Islet of Langerhans (tissue), 1 donor: ENCODE measurements around the gene DLGAP3.

Experiments used
- FAIRE-seq: peaks from one replicate; lab custom pipeline; 2011; peaks lifted over from hg19 to GRCh38; lab: Jason Lieb, UNC

The DLGAP3 gene

GRCh38 chr1:34928066-34928696, 1.3 kb downstream of the DLGAP3 start:
- no peak for FAIRE-seq

GRCh38 chr1:34927316-34927715, 2.1 kb downstream of the DLGAP3 start:
- FAIRE-seq = no peak

- FAIRE-seq = no peak
Measured at GRCh38 chr1:34926894-34927293, 2.6 kb downstream of the DLGAP3 start.

GRCh38 chr1:34926156-34926555, 3.3 kb downstream of the DLGAP3 start:
- FAIRE-seq = no peak

GRCh38 chr1:34925730-34926129, 3.7 kb downstream of the DLGAP3 start:
- no peak for FAIRE-seq

- FAIRE-seq = no peak
Measured at GRCh38 chr1:34924759-34925555, 4.5 kb downstream of the DLGAP3 start.

- no peak for FAIRE-seq
Measured at GRCh38 chr1:34923490-34923889, 6.0 kb downstream of the DLGAP3 start.

GRCh38 chr1:34918977-34919561, 10.4 kb downstream of the DLGAP3 start:
- FAIRE-seq = no peak

GRCh38 chr1:34918386-34918976, 11.0 kb downstream of the DLGAP3 start:
- no peak for FAIRE-seq

GRCh38 chr1:34917017-34917416, 12.4 kb downstream of the DLGAP3 start:
- FAIRE-seq = no peak

GRCh38 chr1:34916104-34916503, 13.3 kb downstream of the DLGAP3 start:
- no peak for FAIRE-seq

GRCh38 chr1:34915521-34915920, 13.9 kb downstream of the DLGAP3 start:
- no peak for FAIRE-seq

- no peak for FAIRE-seq
Measured at GRCh38 chr1:34914958-34915357, 14.5 kb downstream of the DLGAP3 start.

GRCh38 chr1:34911465-34911864, 18.0 kb downstream of the DLGAP3 start:
- FAIRE-seq = no peak

GRCh38 chr1:34910425-34910824, 19.0 kb downstream of the DLGAP3 start:
- no peak for FAIRE-seq

GRCh38 chr1:34908369-34908768, 21.1 kb downstream of the DLGAP3 start:
- no peak for FAIRE-seq

- FAIRE-seq = no peak
Measured at GRCh38 chr1:34907487-34908090, 21.9 kb downstream of the DLGAP3 start.

GRCh38 chr1:34906756-34907155, 22.7 kb downstream of the DLGAP3 start:
- no peak for FAIRE-seq

GRCh38 chr1:34906222-34906621, 23.2 kb downstream of the DLGAP3 start:
- FAIRE-seq = no peak

- FAIRE-seq = no peak
Measured at GRCh38 chr1:34905098-34905459, 24.4 kb downstream of the DLGAP3 start.

GRCh38 chr1:34904236-34905097, 25.0 kb downstream of the DLGAP3 start:
- no peak for FAIRE-seq

- no peak for FAIRE-seq
Measured at GRCh38 chr1:34901919-34902318, 27.5 kb downstream of the DLGAP3 start.
